Fibroblast of lung (primary cell): Measurements from ENCODE around the gene CXADR.

ENCODE experiments used
- EZH2 ChIP-seq: IDR thresholded peaks from 2 replicates; pipeline ENCODE4 v1.5.1; 2012; ENCODE audit warnings: low read length, control low read depth, mild to moderate bottlenecking; ENCODE audit errors: missing control alignments
- TF ChIP-seq, protein P1 (sequence below), 2 donors: IDR thresholded peaks in 1 of 2; conservative IDR thresholded peaks in 1 of 2; 1 replicate in 1 of 2; 2 replicates in 1 of 2; pipeline ENCODE4 v1.5.1; 2011 to 2012; ENCODE audit warnings: low read length in 2 of 2, control low read depth in 1 of 2, inconsistent platforms in 1 of 2, low read depth in 1 of 2, mild to moderate bottlenecking in 1 of 2

DNA sequence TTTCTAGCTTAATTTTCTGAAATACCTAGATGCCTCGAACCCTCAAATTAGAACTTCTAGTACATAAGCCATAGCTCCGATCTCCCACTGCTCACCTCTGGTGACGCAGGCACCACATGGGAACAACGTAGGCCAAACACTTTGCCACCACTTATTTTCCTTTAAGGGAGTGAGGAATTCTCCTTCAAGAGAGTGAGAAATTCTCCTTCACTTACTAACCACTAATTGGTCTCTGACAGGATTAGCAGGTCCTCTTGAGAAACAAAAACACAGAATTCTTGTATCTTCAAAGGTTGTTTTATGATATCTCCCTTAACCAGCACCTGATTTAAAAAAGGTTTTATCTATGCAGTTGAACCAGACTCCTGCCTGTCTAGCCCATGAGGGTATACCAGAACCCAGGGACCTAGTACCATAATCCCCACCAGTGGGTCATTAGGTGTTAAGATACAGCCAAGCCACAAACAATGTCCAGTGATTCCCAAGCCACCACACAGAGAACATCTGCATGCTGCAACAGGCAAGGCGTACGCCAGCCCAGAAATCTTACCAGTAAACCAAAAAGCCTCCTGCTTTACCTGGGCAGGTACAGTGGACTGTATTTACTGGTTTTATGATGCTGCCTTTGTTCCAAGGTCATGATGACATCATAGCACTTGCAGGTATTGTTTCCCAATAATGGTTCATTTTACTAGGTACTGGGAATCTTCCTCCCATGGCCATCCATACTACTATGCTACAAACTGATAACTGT lies 20.3 kb upstream of the CXADR start:
- TF ChIP-seq, protein P1, sequence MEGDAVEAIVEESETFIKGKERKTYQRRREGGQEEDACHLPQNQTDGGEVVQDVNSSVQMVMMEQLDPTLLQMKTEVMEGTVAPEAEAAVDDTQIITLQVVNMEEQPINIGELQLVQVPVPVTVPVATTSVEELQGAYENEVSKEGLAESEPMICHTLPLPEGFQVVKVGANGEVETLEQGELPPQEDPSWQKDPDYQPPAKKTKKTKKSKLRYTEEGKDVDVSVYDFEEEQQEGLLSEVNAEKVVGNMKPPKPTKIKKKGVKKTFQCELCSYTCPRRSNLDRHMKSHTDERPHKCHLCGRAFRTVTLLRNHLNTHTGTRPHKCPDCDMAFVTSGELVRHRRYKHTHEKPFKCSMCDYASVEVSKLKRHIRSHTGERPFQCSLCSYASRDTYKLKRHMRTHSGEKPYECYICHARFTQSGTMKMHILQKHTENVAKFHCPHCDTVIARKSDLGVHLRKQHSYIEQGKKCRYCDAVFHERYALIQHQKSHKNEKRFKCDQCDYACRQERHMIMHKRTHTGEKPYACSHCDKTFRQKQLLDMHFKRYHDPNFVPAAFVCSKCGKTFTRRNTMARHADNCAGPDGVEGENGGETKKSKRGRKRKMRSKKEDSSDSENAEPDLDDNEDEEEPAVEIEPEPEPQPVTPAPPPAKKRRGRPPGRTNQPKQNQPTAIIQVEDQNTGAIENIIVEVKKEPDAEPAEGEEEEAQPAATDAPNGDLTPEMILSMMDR (conservative IDR thresholded peaks at IDR 0.05 in 1 of 2, IDR thresholded peaks at IDR 0.05 in 1 of 2; ENCODE audit: low read depth in 1 of 2, low read length in 2 of 2) = no peak
- TF ChIP-seq EZH2 = no peak
